M059J (cell line): ENCODE results near the gene ADAP1. TPM values are rescaled to one million over a fixed set of nuclear protein-coding genes. Genes with fewer than 3 reads are reported as not detected.

Experiments used
- DNase-seq: peaks from one replicate; pipeline ENCODE4 v3.0.0-alpha.2; 2012; ENCODE audit warnings: low read depth
- total RNA-seq: library from RNA; depleted of rRNA; stranded (reverse); fragments of >200 nt; shearing (Covaris generic); gene quantifications from 2 replicates; pipeline ENCODE4 v1.2.3, GENCODE V29; 2014

Gene ADAP1
- total RNA-seq, 1 experiment from 2014 or later: 0.84 TPM

DNA sequence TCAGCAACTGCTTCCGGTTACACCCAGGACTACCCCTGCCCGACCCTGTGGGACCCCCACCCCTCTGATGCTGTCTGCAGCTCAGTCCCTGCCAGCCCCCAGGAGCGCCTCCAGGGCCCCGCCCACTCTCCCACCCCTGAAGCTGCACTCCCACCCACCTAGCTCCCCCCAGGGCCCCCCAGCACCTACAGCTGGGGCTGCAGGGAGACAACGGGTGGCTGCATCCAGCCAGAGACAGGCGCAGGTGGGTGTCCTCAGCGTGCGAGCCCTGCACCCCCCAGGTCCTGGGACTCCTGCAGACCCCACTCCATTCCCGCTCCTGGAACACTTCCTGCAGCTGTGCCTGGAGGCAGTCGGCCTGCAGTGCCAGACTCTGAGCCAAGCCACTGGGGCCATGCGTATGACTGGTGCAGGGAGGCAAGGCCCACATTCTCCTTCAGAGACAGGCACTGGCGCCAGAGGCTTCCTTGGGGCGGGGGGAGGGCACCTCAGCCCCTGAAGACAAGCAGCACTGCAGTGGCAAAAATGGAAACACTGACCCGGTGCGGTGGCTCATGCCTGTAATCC is 34.6 kb upstream of the ADAP1 start:
- no peak for DNase-seq

DNA sequence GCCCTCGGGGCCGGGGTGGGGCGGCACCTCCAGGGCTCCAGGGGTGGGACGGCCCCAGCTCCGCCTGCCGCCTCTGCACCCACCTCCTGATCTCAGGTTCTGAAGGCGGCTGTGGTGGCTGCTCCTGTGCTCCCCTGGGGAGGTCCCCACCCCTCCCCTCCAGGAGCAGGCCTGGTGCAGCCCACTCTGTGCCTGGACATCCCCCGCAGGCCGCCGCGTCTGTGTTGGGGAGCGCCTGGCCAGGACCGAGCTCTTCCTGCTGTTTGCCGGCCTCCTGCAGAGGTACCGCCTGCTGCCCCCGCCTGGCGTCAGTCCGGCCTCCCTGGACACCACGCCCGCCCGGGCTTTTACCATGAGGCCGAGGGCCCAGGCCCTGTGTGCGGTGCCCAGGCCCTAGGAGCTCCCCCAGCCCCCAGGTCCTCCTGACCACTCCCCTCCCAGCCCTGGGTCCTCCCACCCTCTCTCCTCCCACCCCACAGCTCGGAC is 34.0 kb upstream of the ADAP1 start:
- DNase-seq: peak; percentile 25

DNA sequence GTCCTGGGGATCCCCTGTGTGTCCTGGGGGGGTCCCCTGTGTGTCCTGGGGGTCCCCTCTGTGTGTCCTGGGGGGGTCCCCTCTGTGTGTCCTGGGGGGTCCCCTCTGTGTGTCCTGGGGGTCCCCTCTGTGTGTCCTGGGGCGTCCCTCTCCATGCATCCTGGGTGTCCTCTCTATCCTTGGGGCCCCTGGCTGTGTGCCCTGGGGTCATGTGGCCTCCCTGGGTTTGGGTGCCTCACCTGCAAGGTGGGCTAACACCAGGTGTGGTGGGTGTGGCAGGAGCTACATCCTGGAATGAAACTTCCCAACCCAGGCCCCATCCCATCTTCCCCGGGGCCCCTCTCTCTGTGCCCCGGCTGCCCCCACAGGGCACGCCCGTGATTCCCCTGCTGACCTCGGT is 33.4 kb upstream of the ADAP1 start:
- DNase-seq: no peak

DNA sequence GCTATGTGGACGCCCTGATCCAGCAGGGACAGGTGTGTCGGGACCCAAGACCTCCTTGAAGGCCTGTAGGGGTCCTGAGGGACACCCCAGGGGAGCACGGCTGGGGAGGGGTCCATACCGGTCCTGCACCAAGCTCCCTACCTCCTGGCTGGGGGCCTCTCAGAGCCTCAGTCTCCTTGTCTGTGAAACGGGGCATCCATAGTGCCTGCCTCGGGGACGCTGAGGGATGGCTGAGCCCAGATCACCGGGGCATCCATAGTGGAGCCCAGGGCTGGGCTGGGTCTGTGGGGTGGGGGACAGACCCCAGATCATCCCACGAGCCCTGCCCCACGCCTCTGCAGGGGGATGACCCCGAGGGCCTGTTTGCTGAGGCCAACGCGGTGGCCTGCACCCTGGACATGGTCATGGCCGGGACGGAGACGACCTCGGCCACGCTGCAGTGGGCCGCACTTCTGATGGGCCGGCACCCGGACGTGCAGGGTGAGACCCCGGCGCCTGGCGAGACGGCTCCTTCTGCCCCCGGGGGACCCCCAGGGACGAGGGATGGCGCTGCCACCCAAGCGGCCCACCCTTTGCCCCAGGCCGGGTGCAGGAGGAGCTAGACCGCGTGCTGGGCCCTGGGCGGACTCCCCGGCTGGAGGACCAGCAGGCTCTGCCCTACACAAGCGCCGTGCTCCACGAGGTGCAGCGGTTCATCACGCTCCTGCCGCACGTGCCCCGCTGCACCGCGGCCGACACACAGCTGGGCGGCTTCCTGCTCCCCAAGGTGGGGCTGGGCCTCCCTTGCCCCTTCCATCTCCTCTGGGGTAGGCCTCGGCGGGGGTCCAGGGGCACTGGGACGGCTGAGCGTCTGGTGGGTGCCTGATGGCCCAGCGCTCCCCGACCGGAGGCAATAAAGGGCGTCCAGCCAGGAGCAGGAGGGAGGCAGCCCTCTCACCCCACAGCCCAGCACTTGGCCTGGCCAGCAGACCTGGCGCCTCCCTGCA is 32.6 kb upstream of the ADAP1 start:
- no peak for DNase-seq

GRCh38 chr7:985915-986741 is 31.6 kb upstream of the ADAP1 start:
- peak; percentile 73 for DNase-seq

GRCh38 chr7:985127-985416 is 30.6 kb upstream of the ADAP1 start:
- DNase-seq: no peak

DNA sequence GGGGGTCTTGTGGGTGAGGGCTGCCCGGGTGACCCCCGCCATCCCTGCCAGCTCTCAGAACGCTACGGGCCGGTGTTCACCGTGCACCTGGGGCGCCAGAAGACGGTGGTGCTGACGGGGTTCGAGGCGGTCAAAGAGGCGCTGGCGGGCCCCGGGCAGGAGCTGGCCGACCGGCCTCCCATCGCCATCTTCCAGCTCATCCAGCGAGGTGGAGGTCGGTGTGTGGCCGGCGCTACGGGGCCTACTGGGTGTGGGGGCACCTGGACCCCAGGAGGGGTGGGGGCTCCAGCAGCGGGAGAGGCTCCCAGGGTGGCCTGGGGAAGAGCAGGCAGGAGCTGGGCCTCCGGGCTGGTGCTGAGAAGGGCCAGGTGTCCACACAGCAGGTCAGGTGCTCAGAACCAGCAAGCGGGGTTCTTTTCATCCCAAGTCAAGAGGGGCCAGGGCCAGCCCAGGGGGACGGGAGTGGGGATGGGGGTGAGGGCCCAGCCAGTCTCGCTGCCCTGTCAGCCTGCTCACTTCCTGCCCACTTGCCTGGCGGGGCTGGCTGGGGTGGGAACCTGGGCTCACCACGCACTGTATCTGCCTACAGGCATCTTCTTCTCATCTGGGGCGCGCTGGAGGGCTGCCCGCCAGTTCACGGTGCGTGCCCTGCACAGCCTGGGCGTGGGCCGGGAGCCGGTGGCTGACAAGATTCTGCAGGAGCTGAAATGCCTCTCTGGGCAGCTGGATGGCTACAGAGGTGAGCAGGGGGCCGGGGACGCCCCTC is 30.1 kb upstream of the ADAP1 start:
- no peak for DNase-seq

DNA sequence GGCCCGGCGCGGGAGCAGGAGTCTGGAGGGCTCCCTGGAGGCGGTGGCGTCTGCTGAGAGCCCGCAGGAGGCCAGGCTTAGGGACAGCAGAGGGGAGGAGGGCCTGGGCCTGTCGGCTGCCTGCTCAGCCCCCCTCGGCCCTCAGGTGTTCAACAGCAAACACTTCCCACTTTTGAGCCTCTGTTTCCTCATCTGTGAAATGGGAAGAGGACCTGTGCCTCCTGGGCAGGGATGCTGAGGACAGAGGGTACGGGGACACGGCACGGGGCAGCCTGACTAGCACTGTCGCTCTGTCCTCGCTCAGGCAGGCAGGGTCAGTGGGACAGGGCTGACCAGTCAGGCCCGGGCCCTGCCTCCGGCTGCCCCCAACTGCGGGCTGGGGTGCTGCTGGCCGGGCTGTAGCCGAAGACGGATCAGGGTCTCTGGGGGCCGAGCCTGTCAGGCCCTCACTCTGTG is 29.2 kb upstream of the ADAP1 start:
- DNase-seq: no peak

DNA sequence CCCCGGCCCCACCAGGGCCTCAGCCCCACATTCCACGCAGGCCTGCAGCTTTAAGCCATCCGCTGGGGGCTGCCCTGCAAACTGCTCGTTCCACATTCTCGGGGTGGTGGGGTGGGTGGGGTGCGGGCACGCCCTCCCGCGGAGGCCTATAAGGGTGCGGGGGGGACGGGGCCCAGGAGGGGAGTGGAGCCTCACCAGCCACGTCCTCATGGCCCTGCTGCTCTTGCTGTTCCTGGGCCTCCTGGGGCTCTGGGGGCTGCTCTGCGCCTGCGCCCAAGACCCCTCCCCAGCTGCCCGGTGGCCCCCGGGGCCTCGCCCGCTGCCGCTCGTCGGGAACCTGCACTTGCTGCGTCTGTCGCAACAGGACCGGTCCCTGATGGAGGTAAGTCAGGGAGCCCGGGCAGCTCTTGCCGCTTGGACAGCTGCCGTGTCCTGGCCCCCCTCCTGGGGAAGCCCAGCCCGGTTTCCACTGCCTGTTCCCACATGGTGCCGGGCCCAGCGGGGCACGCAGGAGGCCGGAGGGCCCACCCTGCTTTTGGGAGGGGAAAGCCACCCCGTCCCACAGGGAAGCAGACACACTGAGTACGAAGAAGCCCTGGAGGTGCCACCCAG is 28.6 kb upstream of the ADAP1 start, which contains the start of gene CYP2W1:
TSS of gene CYP2W1 (plus strand) at position 178 of the 612 bp plus-strand sequence. CDS start at position 209, 31 bp downstream.
- no peak for DNase-seq

GRCh38 chr7:982511-983003 is 28.1 kb upstream of the ADAP1 start:
- DNase-seq: no peak

DNA sequence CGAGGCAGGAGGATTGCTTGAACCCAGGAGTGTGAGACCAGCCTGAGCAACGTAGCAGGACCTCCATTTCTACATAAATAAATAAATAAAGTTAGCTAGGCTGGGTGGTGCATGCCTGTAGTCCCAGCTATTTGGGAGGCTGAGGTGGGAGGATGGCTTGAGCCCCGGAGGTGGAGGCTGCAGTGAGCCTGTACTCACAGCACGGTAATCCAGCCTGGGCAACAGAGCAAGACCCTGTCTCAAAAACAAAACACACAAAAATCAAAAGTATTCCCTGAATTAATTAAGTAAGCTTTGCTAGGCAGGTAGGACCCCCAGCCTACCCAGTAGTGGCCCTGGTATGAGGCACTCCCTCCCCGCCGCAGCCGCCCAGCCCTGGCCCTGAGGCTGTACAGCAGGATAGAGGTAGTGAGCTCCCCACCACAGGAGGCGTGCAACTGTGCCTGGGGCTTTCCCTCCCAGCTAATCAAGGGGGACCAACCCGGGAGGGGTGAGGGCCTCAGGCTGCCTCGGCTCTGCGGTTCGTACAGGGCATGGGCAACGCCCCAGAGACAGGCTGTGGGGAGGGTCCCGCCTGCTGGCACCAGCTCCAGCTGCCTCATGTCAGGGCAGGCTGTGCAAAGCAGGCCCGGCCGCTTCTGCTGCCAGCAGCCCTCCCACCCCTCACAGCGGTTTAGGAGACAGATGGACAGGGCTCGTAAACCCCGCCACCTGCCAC is 27.5 kb upstream of the ADAP1 start:
- DNase-seq: no peak

DNA sequence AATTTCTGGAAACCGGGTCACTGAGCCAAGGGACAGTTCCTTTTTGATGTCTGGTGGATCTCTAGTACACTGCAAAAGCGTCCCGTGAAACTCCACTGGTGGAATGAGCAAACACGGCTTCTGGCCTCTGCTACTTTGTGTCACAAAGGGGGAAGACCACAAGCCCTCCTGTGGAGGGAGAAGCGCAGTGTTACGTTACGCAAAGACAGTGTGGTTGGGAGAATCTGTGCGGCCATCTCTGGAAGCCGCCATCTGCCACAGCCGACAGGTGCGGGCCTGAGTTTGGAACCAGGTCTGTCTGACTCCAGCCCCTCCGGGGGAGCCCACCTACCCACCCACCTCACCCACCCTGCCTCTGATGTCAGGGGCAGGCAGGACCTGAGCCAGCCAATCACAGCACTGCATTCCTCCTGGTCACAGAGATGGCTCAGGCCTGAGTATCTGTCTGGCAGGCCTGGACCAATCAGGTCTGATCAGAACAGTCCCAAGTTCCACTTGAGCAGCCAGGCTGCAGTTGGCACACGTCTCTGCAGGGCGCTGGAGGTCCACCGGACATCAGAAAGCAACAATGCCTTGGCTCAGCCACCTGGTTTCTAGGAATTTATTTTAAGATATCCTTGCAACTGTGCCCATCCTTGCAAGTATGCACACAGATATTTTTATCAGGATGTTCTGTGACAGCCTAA is 25.5 kb upstream of the ADAP1 start:
- DNase-seq: peak; percentile 17

DNA sequence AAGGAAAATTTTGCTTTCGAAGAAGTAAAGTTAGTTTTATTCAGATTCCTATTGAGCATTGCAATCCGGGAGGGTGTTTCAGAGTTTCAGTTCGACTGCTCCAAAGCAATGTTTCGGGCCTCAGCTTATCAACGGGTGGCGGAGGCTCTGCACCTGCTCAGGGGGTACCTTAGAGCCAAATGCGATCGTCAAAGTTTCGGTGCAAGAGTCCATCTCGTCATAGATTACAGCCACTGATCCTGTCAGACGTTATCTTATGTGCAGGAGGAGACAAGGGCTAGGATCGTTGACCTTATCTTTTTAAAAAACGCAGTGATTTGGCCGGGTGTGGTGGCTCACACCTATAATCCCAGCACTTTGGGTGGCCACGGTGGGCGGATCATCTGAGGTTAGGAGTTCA is 24.7 kb upstream of the ADAP1 start:
- no peak for DNase-seq

GRCh38 chr7:978416-979091 is 24.1 kb upstream of the ADAP1 start:
- no peak for DNase-seq

DNA sequence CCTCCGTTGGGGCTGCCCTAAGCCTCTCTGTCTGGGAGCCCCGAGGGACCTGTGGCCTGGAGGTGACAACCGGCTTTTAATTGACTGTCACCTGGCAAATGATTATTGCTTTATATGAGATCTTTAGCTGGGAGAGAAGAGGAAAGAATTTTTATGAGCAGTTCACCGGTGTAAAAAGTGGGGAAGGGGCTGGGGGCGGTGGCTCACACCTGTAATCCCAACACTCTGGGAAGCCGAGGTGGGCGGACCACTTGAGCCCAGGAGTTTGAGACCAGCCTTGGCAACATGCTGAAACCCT is 23.5 kb upstream of the ADAP1 start:
- no peak for DNase-seq

DNA sequence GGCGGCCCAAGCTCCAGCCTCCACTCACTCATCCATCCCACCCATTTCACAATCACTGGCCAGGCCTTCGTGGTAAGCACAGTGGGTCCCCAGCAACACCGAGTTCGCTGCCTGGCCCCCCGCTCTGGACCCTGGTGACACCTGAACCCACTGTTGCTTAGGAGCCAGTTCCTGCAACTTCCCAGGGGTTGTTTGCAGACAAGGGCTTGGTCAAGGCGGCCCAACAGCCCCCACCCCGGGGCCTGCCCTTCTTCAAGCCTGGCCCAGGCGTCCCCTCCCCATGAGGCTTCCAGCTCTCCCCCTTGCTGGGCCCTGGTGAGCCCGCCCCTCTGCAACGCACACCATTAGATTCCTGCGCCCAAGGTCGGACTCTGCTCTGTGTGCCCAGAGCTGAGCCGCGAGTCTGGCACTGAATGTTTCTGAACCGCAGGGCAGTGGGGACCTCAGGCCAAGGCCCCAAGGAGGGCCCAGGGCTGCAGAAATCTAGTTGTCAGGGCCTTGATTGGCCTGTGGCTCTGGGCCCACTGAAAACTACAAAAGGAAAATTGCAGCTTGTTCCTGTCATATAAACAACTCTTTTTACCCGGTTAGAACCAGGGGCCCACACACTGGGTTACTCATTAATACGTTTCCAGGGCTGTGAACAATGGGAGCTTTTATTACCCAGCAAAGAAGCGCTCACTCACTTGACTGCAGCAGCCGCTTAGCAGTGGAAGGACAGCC is 23.0 kb upstream of the ADAP1 start:
- DNase-seq: peak; percentile 47

GRCh38 chr7:976901-977325 is 22.4 kb upstream of the ADAP1 start:
- DNase-seq: no peak

DNA sequence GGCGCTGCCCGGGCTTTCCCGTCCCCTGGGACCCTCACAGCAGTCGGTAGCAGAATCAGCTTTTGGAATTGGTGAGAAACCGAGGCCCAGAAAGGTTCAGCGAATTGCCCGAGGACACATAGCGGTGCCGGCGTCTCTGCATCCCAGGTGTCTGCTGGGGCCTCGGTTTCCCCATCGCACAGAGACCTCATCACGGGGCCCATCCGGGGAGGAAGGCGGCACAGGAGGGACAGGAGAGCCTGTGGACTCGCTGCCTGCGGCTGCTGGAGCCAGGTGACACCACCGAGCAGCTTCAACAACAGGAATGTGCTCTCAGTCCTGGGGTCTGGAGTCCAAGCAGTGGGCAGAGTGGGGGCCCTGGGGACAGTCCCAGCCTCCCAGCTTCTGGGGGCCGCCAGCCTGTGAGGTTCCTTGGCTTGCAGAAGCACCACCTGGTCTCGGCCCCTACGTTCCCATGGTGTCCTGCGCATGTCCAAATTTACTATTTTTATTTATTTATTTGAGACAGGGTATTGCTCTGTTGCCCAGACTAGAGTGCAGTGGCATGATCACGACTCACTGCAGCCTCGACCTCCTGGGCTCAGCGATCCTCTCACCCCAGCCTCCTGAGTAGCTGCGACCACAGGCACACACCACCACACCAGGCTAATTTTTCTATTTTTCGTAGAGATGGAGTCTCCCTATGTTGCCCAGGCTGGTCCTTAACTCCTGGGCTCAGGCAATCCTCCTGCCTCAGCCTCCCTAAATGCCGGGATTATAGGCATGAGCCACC is 21.4 kb upstream of the ADAP1 start:
- no peak for DNase-seq
